HG03565 (cell line): ENCODE measurements around the gene TAOK2.
"Not testable (repeated sequence)": the region's sequence is repeated elsewhere in the genome, so short reads cannot be mapped to it uniquely, and the experiment has no call there.

Experiments used
- ATAC-seq: cut with Tn5 transposase; IDR thresholded peaks from one replicate; pipeline ENCODE4 v1.9.1; 2021; ENCODE audit warnings: mild to moderate bottlenecking, moderate library complexity; ENCODE audit not compliant: unreplicated experiment

TAOK2 gene

GRCh38 chr16:30002614-30003346 is 29.1 kb downstream of the TAOK2 start:
- no peak for ATAC-seq

GRCh38 chr16:30003670-30004423 is 30.2 kb downstream of the TAOK2 start:
- ATAC-seq: no peak

DNA sequence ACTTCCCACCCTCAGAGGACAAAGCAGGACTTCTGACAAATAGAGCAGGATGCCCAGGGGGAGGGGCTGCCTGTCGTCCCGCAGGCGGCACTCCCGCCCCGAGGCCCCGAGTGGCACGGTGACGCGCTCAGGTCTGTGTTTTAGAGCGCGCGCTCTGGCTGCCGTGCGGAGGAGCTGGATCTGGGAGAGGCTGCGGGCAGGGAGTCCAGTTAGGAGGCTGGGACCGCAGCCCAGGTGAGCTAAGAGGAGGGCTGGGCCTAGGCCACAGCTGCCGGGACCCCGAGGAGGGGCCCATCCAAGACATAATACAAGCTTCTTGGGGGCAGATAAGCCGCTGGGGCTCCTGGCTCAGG is 30.7 kb downstream of the TAOK2 start:
- ATAC-seq: no peak

- ATAC-seq: no peak
Measured at GRCh38 chr16:30004811-30005242, 31.2 kb downstream of the TAOK2 start.

DNA sequence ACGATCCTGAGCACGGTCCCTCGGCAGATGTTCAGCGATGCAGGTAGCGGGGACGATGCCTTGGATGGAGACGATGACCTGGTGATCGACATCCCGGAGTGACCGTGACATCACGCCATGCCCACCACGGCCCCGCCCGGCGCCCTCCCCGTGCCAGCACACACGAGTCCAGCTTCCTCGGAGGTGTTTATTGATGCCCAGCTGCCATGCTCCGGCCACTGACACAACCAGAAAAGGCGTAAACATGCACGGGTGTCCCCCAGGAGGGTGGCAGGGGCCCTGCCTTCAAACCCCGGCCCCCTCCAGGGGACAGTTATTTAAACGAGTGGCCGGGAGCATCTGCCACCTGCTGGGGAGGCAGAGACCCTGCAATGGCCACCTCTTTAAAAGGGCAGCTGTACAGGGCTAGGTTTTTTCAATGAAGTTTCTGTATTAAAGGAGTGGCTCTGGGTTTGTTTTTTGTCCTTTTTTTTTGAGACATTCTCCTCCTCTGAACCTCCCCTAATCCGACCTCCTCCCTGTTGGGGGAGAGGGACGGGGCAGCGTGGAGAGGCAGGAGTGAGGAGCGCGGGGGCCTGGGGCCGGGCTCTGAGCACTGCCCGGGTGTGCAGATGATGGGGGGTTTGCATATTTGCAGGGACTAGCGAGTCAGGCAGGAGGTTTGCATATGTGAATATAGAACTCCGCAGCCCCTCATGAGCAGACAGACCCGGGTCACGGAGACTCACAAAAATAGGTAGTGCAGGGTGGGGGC is 31.9 kb downstream of the TAOK2 start:
- no peak for ATAC-seq

DNA sequence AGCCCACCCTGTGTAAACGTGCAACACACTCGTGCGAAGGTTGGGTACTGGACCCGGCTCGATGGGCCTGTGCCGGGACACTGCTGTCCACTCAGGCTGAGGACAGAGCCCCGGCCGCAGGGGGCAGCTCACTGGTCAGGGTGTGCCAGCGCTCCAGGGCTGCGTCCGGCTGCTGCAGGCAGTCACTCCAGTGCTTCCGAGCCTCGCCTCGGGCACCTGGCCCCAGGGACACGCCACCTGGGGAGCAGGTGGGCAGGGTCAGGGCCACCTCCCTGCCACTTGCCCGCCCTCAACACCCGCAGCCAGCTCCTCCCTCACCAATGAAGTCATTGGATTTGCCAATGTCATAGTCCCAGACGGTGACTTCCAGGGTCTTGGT is 32.4 kb downstream of the TAOK2 start:
- no peak for ATAC-seq

DNA sequence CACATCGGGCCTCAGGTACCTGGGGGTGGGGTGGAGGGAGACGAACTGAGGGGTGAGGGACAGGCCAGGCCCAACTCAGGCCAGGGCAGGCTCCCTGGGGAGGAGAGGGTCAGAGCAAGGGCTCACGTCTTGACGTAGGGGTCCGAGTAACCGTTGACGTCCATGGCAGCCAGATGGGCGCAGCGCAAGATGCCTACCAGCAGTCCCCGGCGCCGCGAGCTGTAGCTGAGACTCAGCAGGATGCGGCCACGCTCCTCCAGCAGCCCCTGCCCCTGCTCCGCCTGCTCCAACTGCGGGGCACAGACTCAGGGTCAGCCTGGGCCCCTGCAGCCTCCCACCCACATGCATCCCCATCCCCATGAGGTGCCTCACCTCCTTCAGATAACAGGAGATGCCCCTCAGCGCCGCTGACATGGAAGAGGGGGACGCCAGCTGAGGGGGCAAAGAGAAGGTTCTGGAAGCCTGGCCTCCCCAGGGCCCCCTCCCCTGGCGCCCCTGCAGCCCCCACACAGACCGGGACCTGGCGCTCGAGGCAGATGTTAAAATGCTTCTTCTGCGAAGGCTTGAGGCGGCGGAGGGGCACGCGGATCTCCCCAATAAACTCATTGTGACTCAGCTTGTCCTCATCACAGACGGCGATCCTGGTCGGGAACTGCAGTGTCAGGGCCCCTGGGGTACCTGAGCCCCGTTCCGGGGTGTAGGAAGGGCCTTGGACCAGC is 33.1 kb downstream of the TAOK2 start:
- ATAC-seq: no peak

DNA sequence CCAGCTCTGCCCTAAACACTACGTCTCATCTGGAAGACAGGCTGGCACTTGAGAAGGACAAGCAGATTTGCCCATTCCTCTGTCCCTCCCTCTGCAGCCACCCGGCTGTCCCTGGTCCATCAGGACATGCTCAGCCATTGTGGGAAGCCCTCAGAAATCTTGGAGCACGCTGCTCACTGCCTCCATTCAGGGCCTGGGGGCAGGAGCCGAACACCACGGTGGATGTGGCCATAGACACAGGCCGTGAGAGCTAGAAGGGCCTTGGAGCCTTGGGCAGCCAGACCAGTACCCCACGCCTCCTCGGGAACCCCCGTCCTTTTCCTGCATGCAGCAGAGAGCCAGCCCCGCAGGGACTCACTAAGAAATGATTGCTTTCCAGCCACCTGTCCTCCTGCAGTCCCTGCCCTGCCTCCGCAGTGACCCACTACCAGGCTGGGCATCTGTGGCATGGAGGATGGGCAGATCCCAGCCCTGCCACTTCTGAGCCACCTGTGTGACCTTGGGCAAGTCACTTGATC is 33.8 kb downstream of the TAOK2 start:
- no peak for ATAC-seq

DNA sequence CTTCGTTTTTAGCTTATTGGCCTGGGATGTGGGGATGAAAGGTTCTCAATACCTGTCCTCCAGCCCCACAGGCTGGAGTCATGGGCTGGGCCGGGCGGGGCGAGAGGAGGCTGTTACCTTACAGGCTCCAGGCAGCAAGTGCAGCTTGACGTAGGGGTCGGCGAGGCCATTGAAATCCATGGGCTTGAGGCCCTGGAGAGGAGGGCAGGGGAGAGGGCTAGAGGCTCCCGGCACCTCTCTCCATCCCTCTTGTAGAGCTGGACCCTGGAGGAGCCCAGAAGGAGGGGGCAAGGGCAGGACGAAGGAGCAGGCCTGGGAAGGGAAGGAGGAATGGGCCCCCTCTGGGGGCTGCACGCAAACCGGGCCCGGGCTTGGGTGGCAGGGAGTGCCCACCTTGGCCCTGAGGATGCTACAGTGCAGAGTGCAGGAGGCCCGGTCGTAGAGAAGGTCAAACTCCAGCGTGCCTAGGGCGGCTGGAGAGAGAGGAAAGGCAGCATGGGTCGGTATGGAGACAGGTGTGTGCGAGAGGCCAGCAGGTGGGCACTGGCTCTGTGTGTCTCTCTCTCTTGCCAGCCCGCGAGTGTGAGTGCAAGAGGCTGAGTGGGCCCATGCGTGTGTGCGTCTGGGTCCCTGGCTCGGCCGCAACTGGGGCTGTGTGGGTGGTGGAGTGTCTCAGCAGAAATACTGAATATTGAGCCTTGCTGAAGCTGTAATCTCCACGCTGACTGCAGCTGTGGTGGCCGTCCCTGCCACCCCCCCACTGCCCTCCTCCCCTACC is 35.6 kb downstream of the TAOK2 start:
- ATAC-seq: no peak

DNA sequence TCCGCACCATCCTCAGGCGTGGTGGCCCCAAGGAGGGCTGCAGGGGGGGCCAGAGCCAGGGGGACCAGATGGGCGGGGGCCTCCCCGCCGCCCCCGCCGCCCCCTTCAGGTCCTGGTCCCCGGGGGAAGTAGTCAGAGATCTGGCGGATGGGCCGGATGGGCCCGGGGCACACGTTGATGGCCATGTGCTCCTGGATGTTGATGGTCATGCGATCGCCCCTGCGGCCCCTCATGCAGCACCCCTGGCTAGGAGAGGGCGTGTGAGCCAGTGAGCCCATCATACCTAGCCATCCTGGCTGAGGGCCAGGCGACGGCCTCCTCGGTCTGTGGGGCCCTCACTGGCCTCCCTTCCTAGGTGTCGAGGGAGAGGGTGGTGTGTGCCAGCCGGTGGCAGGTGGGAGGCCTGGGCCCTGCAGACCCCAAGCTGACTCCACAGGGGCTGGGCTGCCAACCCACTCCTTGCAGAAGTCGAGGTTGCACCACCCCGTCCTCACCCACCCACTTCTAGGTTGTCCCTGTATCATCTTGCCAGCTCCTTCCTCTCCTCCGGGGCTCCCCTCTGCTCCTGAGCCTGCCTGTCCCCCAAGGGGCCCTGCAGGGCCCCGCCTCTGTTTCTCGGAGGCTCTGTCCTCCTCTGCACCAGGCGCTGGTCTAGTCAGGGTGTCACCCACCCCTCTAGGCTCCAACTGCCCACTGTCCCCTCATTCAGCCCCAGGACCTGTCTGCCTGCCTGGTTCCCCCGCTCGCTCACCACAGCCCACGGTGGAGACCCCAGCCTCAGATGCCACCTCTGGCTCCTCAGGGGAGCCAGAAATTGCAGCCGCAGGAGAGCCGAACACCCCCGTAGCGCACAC is 36.5 kb downstream of the TAOK2 start:
- no peak for ATAC-seq

DNA sequence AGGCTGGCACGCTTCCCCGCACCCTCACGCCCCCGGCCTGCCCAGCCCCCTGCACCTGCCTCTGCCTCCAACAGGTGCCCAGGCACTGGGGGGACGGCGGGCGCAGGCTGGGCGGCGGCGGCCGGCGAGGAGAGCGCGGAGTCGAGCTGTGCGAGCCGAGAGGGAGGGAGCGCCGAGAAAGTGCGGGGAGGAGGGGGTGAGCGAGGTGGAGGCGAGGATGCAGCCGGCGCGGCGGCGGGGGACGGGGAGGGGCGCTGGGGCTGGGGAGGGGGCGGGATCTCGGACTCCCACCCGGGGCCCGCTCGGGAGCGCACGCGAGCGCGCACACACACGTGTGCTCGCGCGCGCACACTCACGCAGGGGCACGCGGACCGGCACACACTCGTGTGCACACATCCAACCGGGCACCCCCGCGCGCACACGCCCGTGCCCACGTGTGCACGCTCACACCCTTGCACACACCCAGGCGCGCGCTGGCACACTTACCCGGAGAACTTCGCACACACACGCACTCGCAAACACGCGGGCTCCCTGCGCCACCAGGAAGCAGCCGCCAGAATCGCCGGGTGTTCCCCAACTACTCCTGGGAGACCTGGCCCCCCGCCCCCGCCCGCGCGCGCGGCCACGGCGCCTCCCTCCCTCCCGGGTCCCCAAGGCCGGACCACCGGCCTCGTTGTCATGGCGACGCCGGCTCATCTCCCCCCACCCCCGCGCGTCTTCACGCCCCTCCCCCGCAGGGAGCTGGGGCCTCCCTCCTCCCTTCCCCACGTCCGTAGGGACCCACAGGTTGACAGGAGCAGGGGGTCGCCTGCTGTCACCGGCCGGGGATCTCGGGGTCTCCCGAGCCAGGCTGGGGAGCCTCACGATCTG is 37.4 kb downstream of the TAOK2 start, which contains the start of gene DOC2A:
Gene DOC2A, minus strand, starts transcription at position 184 of the 870 bp plus-strand sequence. CDS start 805 bp downstream, outside the sequence.
- ATAC-seq: no peak

DNA sequence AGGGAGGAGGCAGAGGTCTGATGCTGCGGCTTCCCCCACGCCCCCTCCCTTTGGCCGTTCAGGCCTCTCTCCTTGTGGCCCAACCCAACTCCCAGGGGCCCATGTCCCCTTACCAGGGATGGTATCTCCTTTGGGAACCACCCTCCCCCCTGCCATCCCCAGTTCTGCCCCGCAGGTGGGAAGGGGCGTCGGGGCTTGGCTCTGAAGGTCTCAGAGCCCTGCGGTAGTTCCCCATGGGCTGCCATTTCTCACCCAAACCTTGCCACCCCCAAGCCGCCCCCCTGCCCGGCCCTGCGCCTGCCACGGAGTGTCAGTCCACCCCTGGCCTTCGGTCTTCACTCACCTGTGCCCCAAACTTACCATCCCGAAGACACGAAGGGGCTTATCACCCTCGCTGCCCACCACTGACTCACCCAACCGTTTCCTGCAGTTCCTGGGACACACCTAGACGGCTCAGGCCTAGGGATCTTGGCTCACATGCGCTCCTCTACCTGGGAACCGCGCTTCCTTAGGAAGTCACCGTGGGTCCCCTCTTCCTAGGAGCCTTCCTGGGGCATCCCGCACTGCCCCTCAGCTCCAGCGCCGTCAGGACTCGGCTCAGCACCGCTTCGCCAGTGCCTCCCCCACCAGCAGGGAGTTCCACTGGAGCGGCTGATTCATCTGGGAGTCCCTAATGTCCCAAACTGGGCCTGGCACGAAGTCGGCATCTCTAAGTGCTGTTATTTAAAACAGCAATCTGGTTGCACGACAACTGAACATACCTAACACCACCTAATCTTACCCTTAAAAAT is 38.2 kb downstream of the TAOK2 start:
- ATAC-seq: no peak

DNA sequence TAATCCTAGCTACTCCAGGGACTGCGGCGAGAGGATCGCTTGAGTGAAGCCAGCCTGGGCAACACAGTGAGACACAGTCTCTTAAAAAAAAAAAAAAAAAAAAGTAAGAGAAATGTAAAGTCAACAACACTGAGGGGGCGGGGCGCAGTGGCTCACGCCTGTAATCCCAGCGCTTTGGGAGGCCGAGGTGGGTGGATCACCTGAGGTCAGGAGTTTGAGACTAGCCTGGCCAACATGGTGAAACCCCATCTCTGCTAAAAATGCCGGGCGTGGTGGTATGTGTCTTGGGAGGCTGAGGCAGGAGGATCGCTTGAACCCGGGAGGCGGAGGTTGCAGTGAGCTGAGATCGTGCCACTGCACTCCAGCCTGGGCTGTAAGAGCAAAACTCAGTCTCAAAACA is 38.9 kb downstream of the TAOK2 start:
- not testable (repeated sequence) for ATAC-seq

DNA sequence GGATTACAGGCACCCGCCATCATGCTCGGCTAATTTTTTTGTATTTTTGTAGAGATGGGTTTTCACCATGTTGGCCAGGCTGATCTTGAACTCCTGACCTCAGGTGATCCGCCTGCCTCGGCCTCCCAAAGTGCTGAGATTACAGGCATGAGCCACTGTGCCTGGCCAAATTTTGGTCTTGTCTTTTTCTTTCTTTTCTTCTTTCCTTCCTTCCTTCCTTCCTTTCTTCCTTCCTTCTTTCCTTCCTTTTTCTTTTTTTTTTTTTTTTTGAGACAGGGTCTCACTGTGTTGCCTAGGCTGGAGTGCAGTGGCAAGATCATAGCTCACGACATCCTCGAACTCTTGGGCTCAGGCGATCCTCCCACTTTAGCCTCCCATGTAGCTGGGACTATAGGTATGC is 41.8 kb downstream of the TAOK2 start:
- not testable (repeated sequence) for ATAC-seq

DNA sequence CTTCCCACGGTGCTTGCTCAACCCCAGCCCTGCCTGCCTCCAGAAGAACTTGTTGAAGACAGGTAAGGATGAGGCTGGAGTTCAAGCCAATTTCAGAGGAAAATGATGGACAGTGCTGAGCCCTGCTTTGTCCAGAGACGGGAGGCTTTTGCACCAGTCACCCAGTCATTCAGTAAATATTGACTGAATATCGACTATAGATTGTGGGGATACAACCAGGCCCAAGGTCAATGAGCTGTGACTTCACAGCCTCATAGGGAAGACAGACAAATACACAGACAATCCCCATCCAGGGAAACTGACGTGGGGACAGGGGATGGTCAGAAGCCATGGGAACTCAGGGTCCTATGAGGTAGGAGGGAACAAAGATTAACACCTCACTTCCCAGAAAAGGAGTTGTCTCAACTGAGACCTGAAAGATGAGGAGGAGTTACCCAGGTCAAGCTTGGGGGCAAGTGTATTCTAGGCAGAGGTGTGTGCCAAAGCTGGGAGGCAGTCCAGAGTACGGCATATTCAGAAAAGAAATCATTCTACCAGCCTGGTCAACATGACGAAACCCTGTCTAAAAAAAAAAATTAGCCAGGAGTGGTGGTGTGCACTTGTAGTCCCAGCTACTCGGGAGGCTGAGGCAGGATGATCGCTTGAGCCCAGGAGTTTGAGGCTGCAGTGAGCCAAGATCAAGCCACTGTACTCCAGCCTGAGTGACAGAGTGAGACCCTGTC is 43.0 kb downstream of the TAOK2 start:
- no peak for ATAC-seq

DNA sequence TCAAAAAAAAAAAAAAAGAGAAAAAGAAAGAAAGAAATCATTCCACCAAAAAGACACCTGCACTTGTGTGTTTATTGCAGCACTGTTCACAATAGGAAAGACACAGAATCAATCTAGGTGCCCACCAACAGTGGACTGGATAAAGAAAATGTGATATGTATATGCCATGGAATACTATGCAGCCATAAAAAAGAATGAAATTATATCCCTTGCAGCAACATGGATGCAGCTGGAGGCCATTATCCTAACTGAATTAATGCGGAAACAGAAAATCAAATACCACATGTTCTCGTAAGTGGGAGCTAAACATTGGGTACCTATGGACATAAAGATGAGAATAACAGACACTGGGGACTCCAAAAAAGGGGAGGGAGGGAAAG is 43.6 kb downstream of the TAOK2 start:
- ATAC-seq: no peak

GRCh38 chr16:30017937-30018336 is 44.3 kb downstream of the TAOK2 start:
- ATAC-seq: not testable (repeated sequence)
